HG03108 (cell line): ENCODE data around the gene FBXO31.
"Not testable (repeated sequence)": the region's sequence is repeated elsewhere in the genome, so short reads cannot be mapped to it uniquely, and the experiment has no call there.

ENCODE experiments used
- ATAC-seq: cut with Tn5 transposase; IDR thresholded peaks from one replicate; pipeline ENCODE4 v1.9.1; 2021; ENCODE audit warnings: moderate library complexity; ENCODE audit not compliant: unreplicated experiment

FBXO31 gene

GRCh38 chr16:87344931-87345631 lies 38.5 kb downstream of the FBXO31 start:
- ATAC-seq: no peak

GRCh38 chr16:87344165-87344930 lies 39.2 kb downstream of the FBXO31 start:
- no peak for ATAC-seq

DNA sequence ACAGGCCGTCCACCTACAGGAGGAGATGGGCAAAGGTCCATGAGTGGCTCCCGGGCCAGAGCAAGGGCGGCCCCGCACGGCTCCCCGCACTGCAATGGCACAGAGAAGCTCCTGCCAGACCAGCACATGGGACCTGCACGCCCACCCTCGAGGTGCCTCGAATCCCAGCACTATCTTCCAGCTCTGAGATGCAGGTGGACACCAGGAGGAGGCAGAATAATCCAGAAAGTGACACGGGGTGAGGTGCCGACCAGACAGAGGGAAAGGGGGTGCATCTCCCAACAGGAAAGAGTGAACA lies 39.9 kb downstream of the FBXO31 start:
- ATAC-seq: no peak

DNA sequence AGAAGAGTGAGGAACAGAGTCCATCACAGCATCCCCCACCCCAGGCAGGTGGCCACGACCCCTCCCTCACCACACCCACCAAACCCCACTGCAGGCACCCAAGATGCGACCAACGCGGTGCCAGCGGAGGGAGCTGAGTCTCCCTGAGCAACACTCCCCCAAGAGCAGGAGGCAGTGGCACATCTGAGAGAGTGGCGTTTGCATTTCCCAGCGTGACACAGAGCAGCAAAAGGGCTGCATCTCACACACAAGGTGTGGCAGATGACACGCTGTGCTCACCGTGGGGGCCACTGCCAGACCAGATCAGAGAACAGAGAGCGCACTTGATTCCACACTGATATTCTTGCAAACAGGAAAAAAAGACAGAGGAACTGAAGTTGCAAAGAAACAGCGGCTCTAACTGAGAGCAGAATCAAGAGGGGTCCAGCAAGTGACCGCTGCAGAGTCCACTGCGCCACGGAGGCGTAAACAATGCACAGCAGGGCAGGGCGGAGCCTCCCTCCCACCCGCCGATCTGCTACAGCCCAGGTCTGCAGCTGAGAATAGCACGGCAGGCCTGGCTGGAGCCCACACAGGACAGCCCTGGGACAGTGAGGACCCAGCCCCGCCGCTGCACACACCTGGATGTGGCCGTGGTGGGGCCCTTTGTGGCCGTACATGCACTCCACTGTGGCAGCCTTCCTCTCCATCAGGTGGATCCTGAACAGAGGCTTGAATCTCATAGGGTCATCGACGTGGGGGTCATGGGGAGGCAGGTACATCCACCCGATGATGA lies 40.4 kb downstream of the FBXO31 start:
- no peak for ATAC-seq

- ATAC-seq: no peak
Measured at GRCh38 chr16:87342504-87342903, 41.1 kb downstream of the FBXO31 start.

GRCh38 chr16:87340198-87340597 lies 43.4 kb downstream of the FBXO31 start:
- ATAC-seq: no peak

DNA sequence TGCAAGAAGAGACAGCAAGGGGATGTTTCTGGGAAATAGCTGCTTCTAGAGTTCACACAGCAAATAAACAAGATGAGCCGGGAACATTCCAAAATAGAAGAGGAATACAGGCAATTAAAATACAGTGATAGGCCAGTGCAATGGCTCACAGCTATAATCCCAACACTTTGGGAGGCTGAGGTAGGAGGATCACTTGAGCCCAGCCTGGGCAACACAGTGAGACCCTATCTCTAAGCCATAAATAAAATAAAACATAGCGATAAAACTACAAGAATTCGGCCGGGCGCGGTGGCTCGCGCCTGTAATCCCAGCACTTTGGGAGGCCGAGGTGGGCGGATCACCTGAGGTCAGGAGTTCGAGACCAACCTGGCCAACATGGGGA lies 43.9 kb downstream of the FBXO31 start:
- ATAC-seq: not testable (repeated sequence)

- no peak for ATAC-seq
Measured at GRCh38 chr16:87339086-87339723, 44.4 kb downstream of the FBXO31 start.

GRCh38 chr16:87338155-87338765 lies 45.3 kb downstream of the FBXO31 start:
- no peak for ATAC-seq

GRCh38 chr16:87337262-87337771 lies 46.3 kb downstream of the FBXO31 start:
- ATAC-seq: no peak

- no peak for ATAC-seq
Measured at GRCh38 chr16:87336434-87337240, 46.9 kb downstream of the FBXO31 start.

DNA sequence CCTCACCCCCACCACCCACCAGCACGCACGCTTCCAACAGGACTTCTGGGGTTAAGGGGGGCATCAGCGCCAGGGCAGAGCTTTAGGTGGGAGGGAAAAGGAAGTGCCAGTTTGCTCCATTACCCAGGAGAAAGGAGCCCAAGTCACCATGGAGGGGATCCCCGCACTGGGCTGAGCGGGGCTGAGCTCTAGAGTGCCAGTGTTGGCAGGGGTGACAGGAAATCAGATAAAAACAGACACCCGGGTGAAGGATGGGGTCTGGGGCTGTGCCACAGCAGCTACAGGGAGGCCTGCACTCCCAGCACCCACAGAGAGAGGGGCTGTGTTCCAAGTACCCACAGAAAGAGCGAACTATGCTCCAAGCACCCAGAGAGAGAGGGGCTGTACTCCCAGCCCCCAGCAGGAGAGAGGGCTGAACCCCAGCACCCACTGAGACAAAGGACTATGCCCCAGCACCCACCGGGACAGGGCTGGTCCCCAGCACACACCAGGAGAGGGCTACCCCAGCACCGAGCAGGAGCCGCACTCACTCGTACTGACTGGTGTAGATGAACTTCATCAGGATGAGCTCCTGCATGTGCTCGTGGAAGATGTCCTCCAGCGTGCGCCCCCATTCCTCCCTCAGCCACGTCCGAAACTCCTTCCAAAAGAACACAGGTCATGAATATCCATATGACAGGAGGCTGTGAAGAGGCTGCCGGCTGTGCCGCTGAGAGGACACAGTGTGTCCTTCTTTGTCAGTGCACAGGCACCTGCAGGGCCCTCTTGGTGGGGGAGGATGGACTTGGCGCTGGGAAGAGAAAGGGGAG lies 47.7 kb downstream of the FBXO31 start:
- ATAC-seq: no peak

GRCh38 chr16:87334651-87335624 lies 48.6 kb downstream of the FBXO31 start:
- ATAC-seq: no peak

GRCh38 chr16:87333581-87334331 lies 49.8 kb downstream of the FBXO31 start:
- no peak for ATAC-seq

DNA sequence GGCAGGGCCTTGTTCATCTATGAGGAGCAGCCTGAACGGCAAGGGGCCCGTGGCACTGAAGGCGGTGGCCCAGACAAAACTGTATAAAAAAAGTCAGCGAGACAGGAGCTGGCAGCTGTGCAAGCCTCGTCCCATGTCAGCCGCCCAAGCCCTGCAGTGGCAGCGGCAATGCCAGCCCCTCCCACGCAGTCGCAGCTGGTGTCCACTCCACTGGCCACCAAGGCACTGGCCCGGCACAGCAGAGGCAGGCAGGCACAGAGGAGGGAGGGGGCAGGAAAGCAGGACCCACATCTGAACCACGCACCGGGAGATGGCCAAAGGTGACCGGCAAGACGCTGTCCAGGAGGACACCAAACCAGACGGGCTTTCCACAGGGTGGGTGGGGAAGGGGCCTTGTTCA lies 50.5 kb downstream of the FBXO31 start:
- no peak for ATAC-seq

- ATAC-seq: no peak
Measured at GRCh38 chr16:87332150-87332549, 51.4 kb downstream of the FBXO31 start.

DNA sequence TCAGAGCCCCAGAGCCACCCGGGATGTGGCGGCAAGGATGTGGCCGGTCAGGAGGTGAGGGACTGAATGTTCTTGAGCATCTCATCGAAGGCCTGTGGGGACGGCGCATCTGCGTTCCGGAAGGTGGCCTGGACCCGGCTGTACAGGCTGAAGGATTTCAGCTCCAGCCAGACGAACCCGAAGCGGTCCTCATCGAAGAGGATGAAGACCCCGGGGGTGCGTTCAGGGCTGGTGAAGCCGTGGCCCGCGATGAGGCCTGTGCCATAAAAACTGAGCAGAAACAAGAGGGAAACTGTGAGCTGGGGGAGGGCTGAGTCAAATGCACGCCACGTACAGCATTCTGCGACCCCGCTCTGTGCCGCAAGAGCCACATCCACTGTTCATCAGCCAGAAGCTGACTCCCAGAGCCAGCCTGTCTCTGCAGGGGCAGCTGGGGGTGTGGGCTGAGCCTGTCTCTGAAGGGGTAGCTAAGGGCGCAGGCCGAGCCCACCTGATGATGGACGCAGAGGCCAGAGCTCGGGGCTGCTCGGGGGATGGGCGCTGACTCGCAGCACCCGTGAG lies 52.3 kb downstream of the FBXO31 start:
- no peak for ATAC-seq
